Rectal smooth muscle tissue (tissue), 1 donor: Measurements from ENCODE around the gene LPIN2.

Experiments
- H3K27ac ChIP-seq: one replicate; pipeline ENCODE4 v1.7.0; 2013; ENCODE audit warnings: low read depth, low read length, inconsistent platforms
- H3K27me3 ChIP-seq: one replicate; pipeline ENCODE4 v1.7.0; 2013; ENCODE audit warnings: low read length; ENCODE audit not compliant: control insufficient read depth, insufficient read depth
- H3K36me3 ChIP-seq: one replicate; pipeline ENCODE4 v1.7.0; 2013; ENCODE audit warnings: low read length; ENCODE audit not compliant: control insufficient read depth, insufficient read depth
- H3K4me1 ChIP-seq: one replicate; pipeline ENCODE4 v1.7.0; 2013; ENCODE audit warnings: low read length; ENCODE audit not compliant: control insufficient read depth, insufficient read depth
- H3K4me3 ChIP-seq: one replicate; pipeline ENCODE4 v1.7.0; 2013; ENCODE audit warnings: low read length
- H3K9ac ChIP-seq: one replicate; pipeline ENCODE4 v1.7.0; 2013; ENCODE audit warnings: low read length

LPIN2 gene

GRCh38 chr18:2981212-2981728 lies 31.7 kb downstream of the LPIN2 start:
- Histone ChIP-seq H3K27me3 (no peaks in the 10 kb centered on the region), H3K4me1 (peaks cover 24% of the 10 kb centered on the region), H3K27ac (peak overlapping the region; percentile 50), H3K9ac (no peak overlapping the region), H3K4me3 (peak overlapping the region; percentile 19), H3K36me3 (no peaks in the 10 kb centered on the region)

GRCh38 chr18:2979871-2980790 lies 32.8 kb downstream of the LPIN2 start:
- Histone ChIP-seq H3K27me3 (no peaks in the 10 kb centered on the region), H3K9ac (no peak overlapping the region), H3K36me3 (no peaks in the 10 kb centered on the region), H3K4me3 (no peak overlapping the region), H3K27ac (peak overlapping the region; percentile 50), H3K4me1 (peaks cover 24% of the 10 kb centered on the region)

DNA sequence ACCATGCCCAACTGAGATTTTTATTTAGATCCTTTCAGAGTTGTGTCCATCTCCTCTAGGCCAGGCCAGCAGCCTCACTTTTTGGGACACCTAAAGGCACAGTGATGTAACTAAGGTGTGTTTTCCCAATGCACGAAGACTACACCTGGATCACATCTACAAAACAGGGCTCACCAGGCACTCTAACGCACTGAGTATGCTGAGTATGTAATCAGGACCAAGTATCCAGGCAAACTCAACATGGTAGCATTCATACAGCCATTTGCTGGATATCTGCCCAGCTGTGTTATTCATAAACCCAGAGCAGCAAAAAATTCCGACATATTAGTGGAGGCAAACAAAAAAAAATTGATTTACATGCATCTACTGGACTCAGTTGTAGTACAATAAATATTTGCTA lies 33.8 kb downstream of the LPIN2 start:
- H3K27me3 ChIP-seq: no peaks in the 10 kb centered on the region
- H3K27ac ChIP-seq: peak overlapping the region; percentile 54
- H3K4me1 ChIP-seq: peaks cover 24% of the 10 kb centered on the region

DNA sequence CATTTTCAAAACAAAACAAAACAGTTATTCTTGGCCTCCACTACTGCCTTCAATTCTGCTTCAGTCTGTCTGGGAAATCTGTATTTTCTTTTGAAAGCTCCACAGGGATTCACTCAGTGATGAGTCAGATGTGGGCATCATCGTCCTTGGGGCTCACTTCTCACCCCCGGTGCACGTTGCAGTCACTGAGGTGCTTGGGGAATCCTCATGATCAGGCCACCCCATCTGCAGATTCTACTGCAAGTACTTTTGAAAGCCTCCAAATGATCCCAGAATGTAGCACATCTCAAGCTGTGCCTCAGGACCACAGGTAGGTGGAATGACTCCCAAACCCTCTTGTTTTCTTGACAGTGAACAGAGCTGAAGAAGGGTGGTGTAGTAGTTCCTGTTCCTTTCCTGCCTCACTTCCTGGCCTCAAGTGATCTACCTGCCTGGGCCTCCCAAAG lies 34.3 kb downstream of the LPIN2 start:
- Histone ChIP-seq H3K27ac (peak overlapping the region; percentile 54), H3K27me3 (no peaks in the 10 kb centered on the region), H3K4me1 (peaks cover 24% of the 10 kb centered on the region), H3K4me3 (no peak overlapping the region), H3K9ac (no peak overlapping the region), H3K36me3 (no peaks in the 10 kb centered on the region)

More for the DNA sequence above, 33.8 kb downstream of the LPIN2 start:
- H3K4me3 ChIP-seq: no peak overlapping the region
- H3K9ac ChIP-seq: no peak overlapping the region
- no peaks in the 10 kb centered on the region for H3K36me3 ChIP-seq

GRCh38 chr18:2978208-2978607 lies 34.7 kb downstream of the LPIN2 start:
- Histone ChIP-seq H3K4me3 (no peak overlapping the region), H3K9ac (no peak overlapping the region), H3K27me3 (no peaks in the 10 kb centered on the region), H3K4me1 (peaks cover 24% of the 10 kb centered on the region), H3K27ac (peak overlapping the region; percentile 54), H3K36me3 (no peaks in the 10 kb centered on the region)

GRCh38 chr18:2976218-2977132 lies 36.5 kb downstream of the LPIN2 start:
- Histone ChIP-seq H3K4me1 (peaks cover 19% of the 10 kb centered on the region), H3K27ac (no peak overlapping the region), H3K9ac (no peak overlapping the region)

GRCh38 chr18:2974731-2975130 lies 38.2 kb downstream of the LPIN2 start:
- no peak overlapping the region for H3K9ac ChIP-seq
- no peaks in the 10 kb centered on the region for H3K27me3 ChIP-seq
- no peak overlapping the region for H3K27ac ChIP-seq
- no peaks in the 10 kb centered on the region for H3K36me3 ChIP-seq
- H3K4me3 ChIP-seq: no peak overlapping the region
- peaks cover 12% of the 10 kb centered on the region for H3K4me1 ChIP-seq

More at GRCh38 chr18:2976218-2977132, 36.5 kb downstream of the LPIN2 start:
- H3K36me3 ChIP-seq: no peaks in the 10 kb centered on the region
- H3K4me3 ChIP-seq: no peak overlapping the region
- no peaks in the 10 kb centered on the region for H3K27me3 ChIP-seq

- H3K4me3 ChIP-seq: no peak overlapping the region
- no peaks in the 10 kb centered on the region for H3K27me3 ChIP-seq
- H3K27ac ChIP-seq: no peak overlapping the region
- H3K36me3 ChIP-seq: no peaks in the 10 kb centered on the region
- peaks cover 3% of the 10 kb centered on the region for H3K4me1 ChIP-seq
- H3K9ac ChIP-seq: no peak overlapping the region
Observed at GRCh38 chr18:2971741-2972552, 41.0 kb downstream of the LPIN2 start.

DNA sequence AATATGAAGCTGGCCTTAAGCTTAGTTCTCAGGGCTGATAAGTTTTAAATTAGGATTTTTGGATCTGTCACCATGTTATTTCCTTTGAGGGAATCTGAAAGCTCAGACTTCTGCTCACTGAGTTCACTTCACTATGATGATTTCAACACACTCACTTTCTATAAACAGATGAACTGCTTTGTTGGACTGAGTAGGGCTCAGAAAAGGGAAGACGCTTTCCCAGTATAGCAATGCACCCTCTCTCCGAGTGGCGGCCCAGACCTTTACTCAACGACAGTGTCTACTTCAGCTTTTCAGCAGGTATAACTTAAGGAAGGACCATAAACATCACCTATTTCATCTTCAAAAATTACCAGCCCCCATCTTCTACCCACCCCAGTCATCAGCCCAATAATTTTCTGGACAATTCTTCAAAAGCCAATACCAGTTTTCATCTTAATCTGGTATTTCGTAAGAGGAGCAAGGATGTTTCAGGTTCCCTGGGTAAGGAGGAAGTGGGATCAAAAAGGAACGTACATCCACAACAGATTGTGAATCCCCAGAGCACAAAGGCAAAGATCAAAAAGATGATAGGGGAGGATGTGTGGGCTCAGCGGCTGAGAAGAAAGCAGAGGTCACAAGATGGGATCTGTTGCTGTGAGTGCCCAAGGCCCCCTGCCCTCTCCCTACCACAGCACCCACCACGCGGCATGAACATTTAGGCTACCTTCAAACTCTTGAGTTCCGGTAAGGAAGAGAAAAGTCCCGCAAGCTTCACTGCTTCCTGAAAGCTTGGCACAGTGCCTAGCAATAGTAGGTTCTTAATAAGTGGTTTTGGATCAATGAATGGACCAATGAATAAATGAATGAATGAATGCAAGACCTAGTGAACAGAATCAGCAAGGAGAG lies 41.9 kb downstream of the LPIN2 start:
- no peak overlapping the region for H3K4me3 ChIP-seq
- H3K27ac ChIP-seq: peak overlapping the region; percentile 32
- no peaks in the 10 kb centered on the region for H3K27me3 ChIP-seq
- H3K36me3 ChIP-seq: no peaks in the 10 kb centered on the region
- H3K9ac ChIP-seq: no peak overlapping the region
- H3K4me1 ChIP-seq: peaks cover 3% of the 10 kb centered on the region

GRCh38 chr18:2970344-2970743 lies 42.6 kb downstream of the LPIN2 start:
- Histone ChIP-seq H3K27ac (no peak overlapping the region), H3K27me3 (no peaks in the 10 kb centered on the region), H3K4me1 (peaks cover 3% of the 10 kb centered on the region), H3K4me3 (no peak overlapping the region), H3K9ac (no peak overlapping the region), H3K36me3 (no peaks in the 10 kb centered on the region)

DNA sequence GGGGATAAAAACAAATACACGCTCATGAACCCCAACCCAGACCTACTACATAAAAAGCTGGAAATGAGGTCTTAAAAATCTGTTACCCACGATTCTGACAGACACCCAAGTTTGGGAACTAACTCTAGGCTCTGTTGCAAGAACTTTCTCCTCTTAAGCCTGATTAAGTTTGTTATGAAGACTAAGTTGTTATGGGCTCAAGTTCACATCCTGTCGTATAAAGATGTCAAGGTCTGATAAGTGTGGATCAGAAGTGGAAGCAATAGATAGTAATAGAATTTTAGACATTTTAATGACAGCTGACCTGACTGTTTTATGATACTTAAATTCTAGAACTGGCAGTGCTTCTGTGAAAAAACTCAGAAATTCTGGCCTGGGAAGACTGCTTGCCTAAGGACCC lies 43.2 kb downstream of the LPIN2 start:
- Histone ChIP-seq H3K27ac (no peak overlapping the region), H3K9ac (no peak overlapping the region), H3K4me1 (peaks cover 3% of the 10 kb centered on the region), H3K36me3 (no peaks in the 10 kb centered on the region), H3K4me3 (no peak overlapping the region), H3K27me3 (no peaks in the 10 kb centered on the region)
